Measurements from ENCODE around the gene IFT25. TPM values are rescaled to one million over a fixed set of nuclear protein-coding genes. Genes with fewer than 3 reads are reported as not detected.

IFT25 gene
- total RNA-seq, 6 experiments from 2014 or later, result 11.7 to 19.3 (median 12.9) TPM

GRCh38 chr1:53896635-53897229, 48.8 kb downstream of the IFT25 start:
- TF ChIP-seq POLR2A (IDR thresholded peaks at IDR 0.05), result no peak
- TF ChIP-seq CTCF (IDR thresholded peaks at IDR 0.05), result no peak
- Histone ChIP-seq H3K36me3 (no peaks in the 10 kb centered on the region), H3K27ac (peak overlapping the region; percentile 58 to 92 (median 91)), H3K4me3 (peak overlapping the region in 2 of 3 donors; percentile 51 to 63), H3K27me3 (no peaks in the 10 kb centered on the region), H3K4me1 (peaks cover 0 to 63% (median 17%) of the 10 kb centered on the region in 4 donors), H3K9me3 (no peaks in the 10 kb centered on the region)
- intact Hi-C loops (cut with DNase I), result no loop called here
- 20% methylated on average over 2 of the region's 2 CpGs for WGBS (ENCODE audit: insufficient coverage, low coverage, low lambda C conversion rate, missing lambda C conversion rate)
- DNase-seq, result peak; percentile 41 to 81 (median 65)
- peak; percentile 18 to 47 (median 26) for ATAC-seq

- intact Hi-C loops (cut with DNase I), result no loop called here
- Histone ChIP-seq H3K4me1 (peaks cover 0 to 54% (median 17%) of the 10 kb centered on the region in 4 donors), H3K27me3 (no peaks in the 10 kb centered on the region), H3K4me3 (peak overlapping the region; percentile 36 to 63 (median 51)), H3K9me3 (no peaks in the 10 kb centered on the region), H3K27ac (peak overlapping the region; percentile 19 to 92 (median 91)), H3K36me3 (no peaks in the 10 kb centered on the region)
- ATAC-seq (no peak), DNase-seq (no peak)
- TF ChIP-seq CTCF (IDR thresholded peaks at IDR 0.05), result no peak
- TF ChIP-seq POLR2A (IDR thresholded peaks at IDR 0.05), result no peak
- 18% methylated on average over 6 of the region's 6 CpGs for WGBS (ENCODE audit: insufficient coverage, low coverage, low lambda C conversion rate, missing lambda C conversion rate)
Measured at GRCh38 chr1:53895421-53895820, 50.1 kb downstream of the IFT25 start.

GRCh38 chr1:53894644-53895043, 50.9 kb downstream of the IFT25 start:
- peak overlapping the region; percentile 69 to 92 (median 91) for H3K27ac ChIP-seq
- WGBS (ENCODE audit: insufficient coverage, low coverage, low lambda C conversion rate, missing lambda C conversion rate), result 43% methylated on average over 5 of the region's 5 CpGs
- H3K4me1 ChIP-seq, result peaks cover 0 to 49% (median 13%) of the 10 kb centered on the region in 4 donors
- no peak for DNase-seq
- TF ChIP-seq POLR2A (IDR thresholded peaks at IDR 0.05) (no peak), CTCF (IDR thresholded peaks at IDR 0.05) (no peak)
- H3K27me3 ChIP-seq, result no peaks in the 10 kb centered on the region
- no peaks in the 10 kb centered on the region for H3K36me3 ChIP-seq
- intact Hi-C loops (cut with DNase I), result loop anchor here in 1 of 2 donors (5.0 kb wide), 1 partner anchor 53 kb away; the partner anchor contains the start of genes IFT25 and LRRC42
- peak overlapping the region; percentile 36 to 63 (median 51) for H3K4me3 ChIP-seq
- H3K9me3 ChIP-seq, result no peaks in the 10 kb centered on the region
- peak; percentile 2 to 7 (median 4) for ATAC-seq

GRCh38 chr1:53893999-53894636, 51.4 kb downstream of the IFT25 start, which contains the start of gene DIO1:
TSS of gene DIO1 (plus strand) at chr1:53894187. CDS start at chr1:53894211, 24 bp downstream.
- WGBS (ENCODE audit: insufficient coverage, low coverage, low lambda C conversion rate, missing lambda C conversion rate), result 38% methylated on average over 8 of the region's 14 CpGs
- Histone ChIP-seq H3K27me3 (no peaks in the 10 kb centered on the region), H3K27ac (peak within 1 kb of the TSS; percentile 69 to 92 (median 91)), H3K4me3 (peak within 1 kb of the TSS; percentile 36 to 63 (median 51)), H3K36me3 (no peaks in the 10 kb centered on the region), H3K4me1 (peaks cover 0 to 48% (median 13%) of the 10 kb centered on the region in 4 donors), H3K9me3 (no peaks in the 10 kb centered on the region)
- intact Hi-C loops (cut with DNase I), result loop anchor here in 1 of 2 donors (5.0 kb wide), 1 partner anchor 53 kb away; the partner anchor contains the start of genes IFT25 and LRRC42
- DNase-seq (peak; percentile 86 to 94 (median 91)), ATAC-seq (peak; percentile 67 to 85 (median 74))
- TF ChIP-seq POLR2A (IDR thresholded peaks at IDR 0.05) (peak; percentile 81), CTCF (IDR thresholded peaks at IDR 0.05) (no peak)
